ENCODE measurements around the gene SALL4. TPM values are rescaled to one million over a fixed set of nuclear protein-coding genes. Genes with fewer than 3 reads are reported as not detected.
"Not testable (repeated sequence)": the region's sequence is repeated elsewhere in the genome, so short reads cannot be mapped to it uniquely, and the experiment has no call there.

The SALL4 gene
- total RNA-seq, 4 donors from 2014 or later = not detected

GRCh38 chr20:51739722-51740249, 62.5 kb downstream of the SALL4 start:
- H3K4me3 ChIP-seq = no peak overlapping the region
- ATAC-seq = no peak
- H3K9me3 ChIP-seq = no peaks in the 10 kb centered on the region
- TF ChIP-seq CTCF (IDR thresholded peaks at IDR 0.05) = no peak
- no peak for TF ChIP-seq EP300 (IDR thresholded peaks at IDR 0.05)
- no peak overlapping the region for H3K27ac ChIP-seq
- no peaks in the 10 kb centered on the region for H3K36me3 ChIP-seq
- H3K27me3 ChIP-seq = no peaks in the 10 kb centered on the region
- 89 to 100% methylated on average over 1 to 4 of the region's 4 CpGs for WGBS, 2 donors (ENCODE audit: low coverage in 1 of 2)
- H3K4me1 ChIP-seq = peaks cover 0 to 45% (median 11%) of the 10 kb centered on the region in 3 donors

- Histone ChIP-seq H3K4me3 (no peak overlapping the region), H3K27me3 (no peaks in the 10 kb centered on the region), H3K27ac (no peak overlapping the region), H3K36me3 (no peaks in the 10 kb centered on the region), H3K9me3 (no peaks in the 10 kb centered on the region), H3K4me1 (peaks cover 0 to 38% (median 11%) of the 10 kb centered on the region in 3 donors)
- TF ChIP-seq POLR2AphosphoS5 (IDR thresholded peaks at IDR 0.05) (no peak), POLR2A (IDR thresholded peaks at IDR 0.05) (no peak), EP300 (IDR thresholded peaks at IDR 0.05) (no peak), CTCF (IDR thresholded peaks at IDR 0.05) (no peak)
- no peak for ATAC-seq
- WGBS, 2 donors (ENCODE audit: low coverage in 1 of 2) = 100% methylated on average over 1 to 8 of the region's 12 CpGs
These were observed 63.4 kb downstream of the SALL4 start for GRCh38 chr20:51738877-51739447.

- H3K27me3 ChIP-seq, H3K27ac ChIP-seq, H3K4me3 ChIP-seq, ATAC-seq, H3K9me3 ChIP-seq, H3K36me3 ChIP-seq: not testable (repeated sequence)
- peaks cover 0 to 37% (median 11%) of the 10 kb centered on the region in 3 donors for H3K4me1 ChIP-seq
- 93 to 100% methylated on average over 4 to 12 of the region's 15 CpGs for WGBS, 2 donors (ENCODE audit: low coverage in 1 of 2)
These were observed 64.1 kb downstream of the SALL4 start for GRCh38 chr20:51738261-51738660.

- ATAC-seq = no peak
- H3K4me3 ChIP-seq = no peak overlapping the region
- peaks cover 4 to 37% (median 12%) of the 10 kb centered on the region in 3 donors for H3K4me1 ChIP-seq
- no peak overlapping the region for H3K27ac ChIP-seq
- WGBS, 2 donors (ENCODE audit: low coverage in 1 of 2) = 92 to 100% methylated on average over 2 to 4 of the region's 5 CpGs
- no peaks in the 10 kb centered on the region for H3K9me3 ChIP-seq
- TF ChIP-seq CTCF (IDR thresholded peaks at IDR 0.05) = no peak
- H3K36me3 ChIP-seq = no peaks in the 10 kb centered on the region
- no peaks in the 10 kb centered on the region for H3K27me3 ChIP-seq
These were observed 65.4 kb downstream of the SALL4 start for GRCh38 chr20:51736947-51737346.

GRCh38 chr20:51735728-51736600, 66.4 kb downstream of the SALL4 start:
- ATAC-seq = no peak

More at GRCh38 chr20:51735728-51736600, 66.4 kb downstream of the SALL4 start:
- no peak for TF ChIP-seq POLR2AphosphoS5 (IDR thresholded peaks at IDR 0.05)
- TF ChIP-seq CTCF (IDR thresholded peaks at IDR 0.05) = no peak
- TF ChIP-seq EP300 (IDR thresholded peaks at IDR 0.05) = no peak
- TF ChIP-seq POLR2A (IDR thresholded peaks at IDR 0.05) = no peak
- H3K9me3 ChIP-seq = no peaks in the 10 kb centered on the region
- H3K36me3 ChIP-seq = no peaks in the 10 kb centered on the region
- H3K4me1 ChIP-seq = peaks cover 5 to 42% (median 13%) of the 10 kb centered on the region in 3 donors
- WGBS, 2 donors (ENCODE audit: low coverage in 1 of 2) = 73 to 77% methylated on average over 4 to 11 of the region's 11 CpGs
- H3K4me3 ChIP-seq = no peak overlapping the region
- no peaks in the 10 kb centered on the region for H3K27me3 ChIP-seq
- H3K27ac ChIP-seq = no peak overlapping the region
